HepG2 (cell line): ENCODE results near the gene RIOK3. TPM values are rescaled to one million over a fixed set of nuclear protein-coding genes. Genes with fewer than 3 reads are reported as not detected.
A peak's percentile ranks its signal among the peaks of the same experiment; 100 is the strongest.

Source experiments
- ATF7 ChIP-seq, 2 experiments: fragments of 450-650 bp in 1 of 2; sonication (generic) in 1 of 2; formaldehyde crosslinking in 1 of 2; IDR thresholded peaks; 2 replicates each; pipeline versions ENCODE4 v1.4.0 to v1.6.1; 2016 to 2020; ENCODE audit warnings: antibody characterized with exemption in 1 of 2, mild to moderate bottlenecking in 1 of 2, missing genetic modification reagents in 1 of 2
- HNRNPK ChIP-seq: fragments of 200-400 bp; formaldehyde crosslinking; IDR thresholded peaks from 2 replicates; pipeline ENCODE4 v1.6.1; 2018; ENCODE audit warnings: low read length, low read depth, moderate library complexity, mild to moderate bottlenecking; ENCODE audit not compliant: poor library complexity, severe bottlenecking
- IRF2 ChIP-seq: IDR thresholded peaks from 2 replicates; pipeline ENCODE4 v1.6.1; 2018; ENCODE audit warnings: missing genetic modification reagents, missing compliant biosample characterization
- ISL2 ChIP-seq: sonication (generic); formaldehyde crosslinking; IDR thresholded peaks from 2 replicates; pipeline ENCODE4 v1.5.0; 2020; ENCODE audit warnings: missing genetic modification reagents
- LCORL ChIP-seq, 2 experiments: fragments of 450-650 bp in 1 of 2; sonication (generic) in 1 of 2; formaldehyde crosslinking in 1 of 2; IDR thresholded peaks; 2 replicates each; pipeline versions ENCODE4 v1.5.0 to v1.6.1; 2017 to 2020; ENCODE audit warnings: antibody characterized with exemption in 1 of 2, missing genetic modification reagents in 1 of 2
- PAWR ChIP-seq: sonication (generic); formaldehyde crosslinking; IDR thresholded peaks from 2 replicates; pipeline ENCODE4 v1.4.0; 2020; ENCODE audit warnings: missing genetic modification reagents, mild to moderate bottlenecking, borderline replicate concordance
- RAD21 ChIP-seq: fragments of 450-650 bp; formaldehyde crosslinking; IDR thresholded peaks from 2 replicates; pipeline ENCODE4 v1.5.0; 2020; ENCODE audit warnings: mild to moderate bottlenecking
- STAT5B ChIP-seq: sonication (generic); formaldehyde crosslinking; IDR thresholded peaks from 2 replicates; pipeline ENCODE4 v1.4.0; 2020; ENCODE audit warnings: missing genetic modification reagents
- ZMYM2 ChIP-seq: sonication (generic); formaldehyde crosslinking; IDR thresholded peaks from 2 replicates; pipeline ENCODE4 v1.8.0; 2022; ENCODE audit warnings: mild to moderate bottlenecking, missing genetic modification reagents
- ZNF101 ChIP-seq: sonication (generic); formaldehyde crosslinking; IDR thresholded peaks from 2 replicates; pipeline ENCODE4 v1.4.0; 2020; ENCODE audit warnings: mild to moderate bottlenecking, low read depth, missing genetic modification reagents, borderline replicate concordance
- ZNF335 ChIP-seq: sonication (generic); formaldehyde crosslinking; IDR thresholded peaks from 2 replicates; pipeline ENCODE4 v1.4.0; 2020; ENCODE audit warnings: missing genetic modification reagents
- ZNF446 ChIP-seq: sonication (generic); formaldehyde crosslinking; IDR thresholded peaks from 2 replicates; pipeline ENCODE4 v1.5.0; 2020; ENCODE audit warnings: mild to moderate bottlenecking, missing genetic modification reagents
- ZNF549 ChIP-seq: sonication (generic); formaldehyde crosslinking; IDR thresholded peaks from 2 replicates; pipeline ENCODE4 v1.5.0; 2020; ENCODE audit warnings: missing genetic modification reagents
- ZNF670 ChIP-seq: sonication (generic); formaldehyde crosslinking; IDR thresholded peaks from 2 replicates; pipeline ENCODE4 v1.8.0; 2022; ENCODE audit warnings: mild to moderate bottlenecking, missing genetic modification reagents, borderline replicate concordance
- ZNF768 ChIP-seq: sonication (generic); formaldehyde crosslinking; IDR thresholded peaks from 2 replicates; pipeline ENCODE4 v1.4.0; 2020; ENCODE audit warnings: missing genetic modification reagents
- polyA plus RNA-seq, 8 experiments: library from polyadenylated mRNA; depleted of rRNA in 3 of 8; stranded (reverse) in 7 of 8; unstranded in 1 of 8; fragments of >200 nt; fragmentation: Illumina TruSeq in 4 of 8; extraction: Trizol in 4 of 8; gene quantifications; 2 replicates each; pipeline versions ENCODE4 v1.2.1 to v1.2.3, GENCODE V29; 2011 to 2016; ENCODE audit warnings: low read depth in 4 of 8, missing spikeins in 1 of 8, mixed read lengths in 1 of 8; ENCODE audit not compliant: insufficient read depth in 1 of 8
- total RNA-seq, 5 experiments: library from RNA; depleted of rRNA; stranded (reverse); fragments of >200 nt; fragmentation: Illumina TruSeq; extraction: Trizol; gene quantifications; 2 replicates each; pipeline ENCODE4 v1.2.3, GENCODE V29; 2016; ENCODE audit warnings: low read depth in 1 of 5
- TF ChIP-seq, protein P1 (sequence below): sonication (generic); formaldehyde crosslinking; IDR thresholded peaks from 2 replicates; pipeline ENCODE4 v1.4.0; 2020; ENCODE audit warnings: missing genetic modification reagents; ENCODE audit errors: not compliant biosample characterization
- TF ChIP-seq, protein P2 (sequence below): sonication (generic); formaldehyde crosslinking; IDR thresholded peaks from 2 replicates; pipeline ENCODE4 v1.5.0; 2020; ENCODE audit warnings: missing genetic modification reagents
- TF ChIP-seq, protein P3 (sequence below): sonication (generic); formaldehyde crosslinking; IDR thresholded peaks from 2 replicates; pipeline ENCODE4 v1.4.0; 2020; ENCODE audit warnings: mild to moderate bottlenecking, missing genetic modification reagents
- TF ChIP-seq, protein P4 (sequence below): sonication (generic); formaldehyde crosslinking; IDR thresholded peaks from 2 replicates; pipeline ENCODE4 v1.5.0; 2020; ENCODE audit warnings: mild to moderate bottlenecking, missing genetic modification reagents
- TF ChIP-seq, protein P5 (sequence below): sonication (generic); formaldehyde crosslinking; IDR thresholded peaks from 2 replicates; pipeline ENCODE4 v1.5.0; 2020; ENCODE audit warnings: missing genetic modification reagents, mild to moderate bottlenecking, borderline replicate concordance

Gene RIOK3
- total and polyA plus RNA-seq, 2 of the 13 experiments (the other 11 are each of a cell fraction or from before 2014, with no cell fraction given), result 26.7 to 36.0 TPM

DNA sequence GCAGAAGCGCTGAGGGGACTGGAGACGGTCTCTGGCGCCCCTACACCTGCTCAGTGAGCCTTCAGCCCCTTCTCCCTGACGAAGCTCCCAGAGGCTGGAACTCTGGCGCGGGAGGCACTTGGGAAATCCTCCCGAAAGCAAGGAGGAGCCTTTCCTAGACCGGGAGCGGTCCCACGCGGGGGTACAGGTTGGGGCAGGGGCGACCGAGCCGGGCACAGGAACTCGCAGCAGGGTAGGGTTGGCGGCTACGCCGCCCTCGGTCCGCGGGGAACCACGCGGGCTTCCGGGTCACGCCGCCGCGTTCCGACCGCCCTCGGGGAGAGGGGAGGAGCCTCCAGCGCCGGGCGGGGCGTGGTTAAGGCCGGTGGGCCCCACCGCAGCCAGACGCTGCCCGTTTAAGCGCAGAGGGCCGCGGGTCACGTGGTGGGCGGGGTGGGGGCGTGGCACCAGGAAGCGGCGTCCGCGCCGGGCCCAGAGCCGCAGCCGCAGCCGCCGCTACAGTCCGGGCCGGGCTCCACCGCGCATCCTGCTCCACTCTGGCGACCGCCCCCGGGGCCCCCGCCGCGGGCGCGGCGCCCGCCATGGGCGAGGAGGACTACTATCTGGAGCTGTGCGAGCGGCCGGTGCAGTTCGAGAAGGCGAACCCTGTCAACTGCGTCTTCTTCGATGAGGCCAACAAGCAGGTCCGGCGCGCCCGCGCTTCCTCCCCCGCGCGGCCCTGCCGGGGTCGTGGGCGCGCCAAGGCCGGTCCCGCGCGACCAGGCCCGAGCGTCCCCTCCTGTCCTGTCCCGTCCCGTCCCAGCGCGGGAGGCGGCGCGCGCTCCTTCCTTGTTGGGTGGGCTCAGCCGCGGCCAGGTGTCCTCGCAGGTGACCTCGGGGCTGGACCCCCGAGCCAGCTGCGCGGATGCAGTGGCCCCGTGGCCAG is 50.2 kb downstream of the RIOK3 start, which contains the start of gene RMC1 (continued):
- TF ChIP-seq, protein P1, sequence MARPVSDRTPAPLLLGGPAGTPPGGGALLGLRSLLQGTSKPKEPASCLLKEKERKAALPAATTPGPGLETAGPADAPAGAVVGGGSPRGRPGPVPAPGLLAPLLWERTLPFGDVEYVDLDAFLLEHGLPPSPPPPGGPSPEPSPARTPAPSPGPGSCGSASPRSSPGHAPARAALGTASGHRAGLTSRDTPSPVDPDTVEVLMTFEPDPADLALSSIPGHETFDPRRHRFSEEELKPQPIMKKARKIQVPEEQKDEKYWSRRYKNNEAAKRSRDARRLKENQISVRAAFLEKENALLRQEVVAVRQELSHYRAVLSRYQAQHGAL, result no peak
- TF ChIP-seq ZNF101 (CRISPR knock-in tag) (no peak), STAT5B (CRISPR knock-in tag) (0 out of 2 replicates have a peak, but pooled peaks have one; percentile 51), ZNF670 (CRISPR knock-in tag) (no peak), IRF2 (peak; percentile 67; the same call in 1 of the 2 replicates), ATF7 (IDR thresholded peaks at IDR 0.05) (no peak), ATF7 (CRISPR knock-in tag; IDR thresholded peaks at IDR 0.05) (no peak), PAWR (CRISPR knock-in tag) (no peak), HNRNPK (peak; percentile 71), ZNF446 (CRISPR knock-in tag) (no peak; the same call in 1 of the 2 replicates), ZNF549 (CRISPR knock-in tag) (no peak), ISL2 (CRISPR knock-in tag) (no peak; the same call in 1 of the 2 replicates), LCORL (IDR thresholded peaks at IDR 0.05) (no peak), LCORL (CRISPR knock-in tag; IDR thresholded peaks at IDR 0.05) (peak; percentile 88), ZMYM2 (CRISPR knock-in tag) (no peak), ZNF335 (CRISPR knock-in tag) (peak; percentile 44; the same call in 1 of the 2 replicates), RAD21 (CRISPR knock-in tag) (peak; percentile 9; the same call in 1 of the 2 replicates), ZNF768 (CRISPR knock-in tag) (peak; percentile 33; the same call in 1 of the 2 replicates)
- TF ChIP-seq, protein P2, sequence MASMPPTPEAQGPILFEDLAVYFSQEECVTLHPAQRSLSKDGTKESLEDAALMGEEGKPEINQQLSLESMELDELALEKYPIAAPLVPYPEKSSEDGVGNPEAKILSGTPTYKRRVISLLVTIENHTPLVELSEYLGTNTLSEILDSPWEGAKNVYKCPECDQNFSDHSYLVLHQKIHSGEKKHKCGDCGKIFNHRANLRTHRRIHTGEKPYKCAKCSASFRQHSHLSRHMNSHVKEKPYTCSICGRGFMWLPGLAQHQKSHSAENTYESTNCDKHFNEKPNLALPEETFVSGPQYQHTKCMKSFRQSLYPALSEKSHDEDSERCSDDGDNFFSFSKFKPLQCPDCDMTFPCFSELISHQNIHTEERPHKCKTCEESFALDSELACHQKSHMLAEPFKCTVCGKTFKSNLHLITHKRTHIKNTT, result no peak
- TF ChIP-seq, protein P3, sequence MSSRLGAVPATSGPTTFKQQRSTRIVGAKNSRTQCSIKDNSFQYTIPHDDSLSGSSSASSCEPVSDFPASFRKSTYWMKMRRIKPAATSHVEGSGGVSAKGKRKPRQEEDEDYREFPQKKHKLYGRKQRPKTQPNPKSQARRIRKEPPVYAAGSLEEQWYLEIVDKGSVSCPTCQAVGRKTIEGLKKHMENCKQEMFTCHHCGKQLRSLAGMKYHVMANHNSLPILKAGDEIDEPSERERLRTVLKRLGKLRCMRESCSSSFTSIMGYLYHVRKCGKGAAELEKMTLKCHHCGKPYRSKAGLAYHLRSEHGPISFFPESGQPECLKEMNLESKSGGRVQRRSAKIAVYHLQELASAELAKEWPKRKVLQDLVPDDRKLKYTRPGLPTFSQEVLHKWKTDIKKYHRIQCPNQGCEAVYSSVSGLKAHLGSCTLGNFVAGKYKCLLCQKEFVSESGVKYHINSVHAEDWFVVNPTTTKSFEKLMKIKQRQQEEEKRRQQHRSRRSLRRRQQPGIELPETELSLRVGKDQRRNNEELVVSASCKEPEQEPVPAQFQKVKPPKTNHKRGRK, result 0 out of 2 replicates have a peak, but pooled peaks have one; percentile 63
- TF ChIP-seq, protein P4, sequence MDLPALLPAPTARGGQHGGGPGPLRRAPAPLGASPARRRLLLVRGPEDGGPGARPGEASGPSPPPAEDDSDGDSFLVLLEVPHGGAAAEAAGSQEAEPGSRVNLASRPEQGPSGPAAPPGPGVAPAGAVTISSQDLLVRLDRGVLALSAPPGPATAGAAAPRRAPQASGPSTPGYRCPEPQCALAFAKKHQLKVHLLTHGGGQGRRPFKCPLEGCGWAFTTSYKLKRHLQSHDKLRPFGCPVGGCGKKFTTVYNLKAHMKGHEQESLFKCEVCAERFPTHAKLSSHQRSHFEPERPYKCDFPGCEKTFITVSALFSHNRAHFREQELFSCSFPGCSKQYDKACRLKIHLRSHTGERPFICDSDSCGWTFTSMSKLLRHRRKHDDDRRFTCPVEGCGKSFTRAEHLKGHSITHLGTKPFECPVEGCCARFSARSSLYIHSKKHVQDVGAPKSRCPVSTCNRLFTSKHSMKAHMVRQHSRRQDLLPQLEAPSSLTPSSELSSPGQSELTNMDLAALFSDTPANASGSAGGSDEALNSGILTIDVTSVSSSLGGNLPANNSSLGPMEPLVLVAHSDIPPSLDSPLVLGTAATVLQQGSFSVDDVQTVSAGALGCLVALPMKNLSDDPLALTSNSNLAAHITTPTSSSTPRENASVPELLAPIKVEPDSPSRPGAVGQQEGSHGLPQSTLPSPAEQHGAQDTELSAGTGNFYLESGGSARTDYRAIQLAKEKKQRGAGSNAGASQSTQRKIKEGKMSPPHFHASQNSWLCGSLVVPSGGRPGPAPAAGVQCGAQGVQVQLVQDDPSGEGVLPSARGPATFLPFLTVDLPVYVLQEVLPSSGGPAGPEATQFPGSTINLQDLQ (CRISPR knock-in tag), result no peak
- TF ChIP-seq, protein P5, sequence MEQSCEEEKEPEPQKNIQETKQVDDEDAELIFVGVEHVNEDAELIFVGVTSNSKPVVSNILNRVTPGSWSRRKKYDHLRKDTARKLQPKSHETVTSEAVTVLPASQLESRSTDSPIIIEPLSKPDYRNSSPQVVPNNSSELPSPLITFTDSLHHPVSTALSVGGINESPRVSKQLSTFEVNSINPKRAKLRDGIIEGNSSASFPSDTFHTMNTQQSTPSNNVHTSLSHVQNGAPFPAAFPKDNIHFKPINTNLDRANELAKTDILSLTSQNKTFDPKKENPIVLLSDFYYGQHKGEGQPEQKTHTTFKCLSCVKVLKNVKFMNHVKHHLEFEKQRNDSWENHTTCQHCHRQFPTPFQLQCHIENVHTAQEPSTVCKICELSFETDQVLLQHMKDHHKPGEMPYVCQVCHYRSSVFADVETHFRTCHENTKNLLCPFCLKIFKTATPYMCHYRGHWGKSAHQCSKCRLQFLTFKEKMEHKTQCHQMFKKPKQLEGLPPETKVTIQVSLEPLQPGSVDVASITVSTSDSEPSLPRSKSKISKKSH (CRISPR knock-in tag), result 0 out of 2 replicates have a peak, but pooled peaks have one; percentile 50
